SU-DHL-6 (cell line): ENCODE measurements around the gene WNK1.

ENCODE experiments used
- H2AFZ ChIP-seq: fragments of 200-600 bp; sonication (generic); 2 replicates; pipeline ENCODE4 v1.6.1; 2014; ENCODE audit warnings: low read depth, mild to moderate bottlenecking, moderate library complexity, mixed read lengths, antibody characterized with exemption, low read length; ENCODE audit not compliant: severe bottlenecking
- H3F3A ChIP-seq: fragments of 200-600 bp; shearing (Covaris generic); 2 replicates; pipeline ENCODE4 v1.6.0; 2016; ENCODE audit warnings: antibody characterized with exemption, mild to moderate bottlenecking; ENCODE audit not compliant: insufficient read depth
- H3K27ac ChIP-seq: fragments of 200-600 bp; sonication (generic); 2 replicates; pipeline ENCODE4 v1.5.1; 2016; ENCODE audit warnings: low read depth, mild to moderate bottlenecking, low read length, moderate library complexity, mixed read lengths
- H3K27me3 ChIP-seq: fragments of 200-600 bp; sonication (generic), shearing (Covaris generic); 2 replicates; pipeline ENCODE4 v1.6.0; 2014; ENCODE audit warnings: mild to moderate bottlenecking, low read length
- H3K36me3 ChIP-seq: fragments of 200-600 bp; sonication (generic); 2 replicates; pipeline ENCODE4 v1.6.1; 2014; ENCODE audit warnings: mild to moderate bottlenecking, low read length, mixed read lengths
- H3K4me2 ChIP-seq: fragments of 300-600, 200-600 bp; shearing (Covaris generic), sonication (generic); 2 replicates; pipeline ENCODE4 v1.6.0; 2014; ENCODE audit warnings: low read length, low read depth, mild to moderate bottlenecking; ENCODE audit not compliant: poor library complexity, severe bottlenecking
- H3K4me3 ChIP-seq: fragments of 200-600 bp; sonication (generic); 2 replicates; pipeline ENCODE4 v1.5.1; 2014; ENCODE audit warnings: antibody characterized with exemption, low read length, mild to moderate bottlenecking, mixed read lengths; ENCODE audit not compliant: insufficient read depth, poor library complexity, severe bottlenecking
- H3K79me2 ChIP-seq: fragments of 200-600 bp; sonication (generic); 2 replicates; pipeline ENCODE4 v1.6.1; 2014; ENCODE audit warnings: mild to moderate bottlenecking, low read length, moderate library complexity; ENCODE audit not compliant: insufficient read depth
- H3K9ac ChIP-seq: fragments of 200-600 bp; sonication (generic); 2 replicates; pipeline ENCODE4 v1.7.0; 2014; ENCODE audit warnings: mild to moderate bottlenecking, low read length
- H3K9me2 ChIP-seq: fragments of 200-600 bp; sonication (generic); replicated peaks from 2 replicates; pipeline ENCODE4 v1.6.1; 2014; ENCODE audit warnings: low read length; ENCODE audit not compliant: insufficient read depth
- H3K9me3 ChIP-seq: fragments of 200-600 bp; sonication (generic); 2 replicates; pipeline ENCODE4 v1.6.1; 2014; ENCODE audit warnings: low read length, mixed read lengths; ENCODE audit not compliant: insufficient read depth
- H4K20me1 ChIP-seq: fragments of 200-600 bp; sonication (generic); 2 replicates; pipeline ENCODE4 v1.6.1; 2014; ENCODE audit warnings: low read depth, mild to moderate bottlenecking, antibody characterized with exemption, low read length, moderate library complexity, mixed read lengths
- CTCF ChIP-seq: fragments of 200-600 bp; sonication (generic); IDR thresholded peaks from one replicate; pipeline ENCODE4 v1.5.1; 2017; ENCODE audit warnings: antibody characterized with exemption, mild to moderate bottlenecking, low read length, moderate library complexity; ENCODE audit not compliant: insufficient read depth, poor library complexity, severe bottlenecking
- EZH2phosphoT487 ChIP-seq: fragments of 200-600 bp; sonication (generic), shearing (Covaris generic); conservative IDR thresholded peaks from 2 replicates; pipeline ENCODE4 v1.6.1; 2018; ENCODE audit warnings: mild to moderate bottlenecking, antibody characterized with exemption, low read length, moderate library complexity, mixed read lengths

WNK1 gene

DNA sequence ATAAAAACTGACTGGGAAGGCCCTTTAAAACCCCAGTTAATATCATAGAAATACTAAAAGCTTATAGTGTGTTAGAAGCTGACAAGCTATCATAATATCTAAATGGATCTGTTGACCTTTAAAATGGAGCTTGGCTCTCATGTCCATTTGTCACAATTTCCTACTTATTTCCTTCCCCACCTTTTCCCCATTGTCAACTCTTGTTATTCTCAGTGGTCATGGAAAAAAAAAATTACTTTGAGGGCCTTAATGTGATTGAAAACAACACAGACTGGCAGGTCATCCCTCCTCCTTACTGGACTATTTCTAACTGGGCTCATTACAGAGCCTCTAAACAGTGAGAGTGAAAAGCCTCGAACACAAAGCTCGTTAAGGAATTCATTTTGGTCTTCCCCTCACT lies 13.7 kb upstream of the WNK1 start:
- no peak overlapping the region for H3K4me2 ChIP-seq
- H3F3A ChIP-seq: no peaks in the 10 kb centered on the region
- no peak overlapping the region for H3K27ac ChIP-seq
- no peaks in the 10 kb centered on the region for H3K9me3 ChIP-seq
- H3K9me2 ChIP-seq: no peaks in the 10 kb centered on the region
- no peak overlapping the region for H3K9ac ChIP-seq
- TF ChIP-seq EZH2phosphoT487: no peak
- TF ChIP-seq CTCF: no peak
- H4K20me1 ChIP-seq: no peaks in the 10 kb centered on the region
- H3K4me3 ChIP-seq: no peak overlapping the region
- no peaks in the 10 kb centered on the region for H3K27me3 ChIP-seq
- H3K36me3 ChIP-seq: no peaks in the 10 kb centered on the region
- no peak overlapping the region for H2AFZ ChIP-seq
- H3K79me2 ChIP-seq: no peaks in the 10 kb centered on the region

DNA sequence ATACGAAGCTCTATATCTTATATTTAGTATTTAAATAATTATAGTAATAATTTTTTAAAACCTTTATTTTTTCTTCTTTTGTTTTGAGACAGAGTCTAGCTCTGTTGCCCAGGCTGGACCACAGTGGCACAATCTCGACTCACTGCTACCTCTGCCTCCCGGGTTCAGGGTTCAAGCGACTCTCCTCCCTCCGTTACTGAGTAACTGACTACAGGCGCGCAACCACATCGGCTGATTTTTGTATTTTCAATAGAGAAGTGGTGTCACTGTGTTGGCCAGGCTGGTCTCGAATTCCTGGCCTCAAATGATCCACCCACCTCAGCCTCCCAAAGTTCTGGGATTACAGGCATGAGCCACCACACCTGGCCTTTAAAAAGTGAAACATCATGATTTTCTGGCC lies 13.0 kb upstream of the WNK1 start:
- Histone ChIP-seq H3K4me3 (no peak overlapping the region), H3K4me2 (no peak overlapping the region), H3F3A (no peaks in the 10 kb centered on the region), H3K27ac (no peak overlapping the region), H3K27me3 (no peaks in the 10 kb centered on the region), H2AFZ (no peak overlapping the region), H4K20me1 (no peaks in the 10 kb centered on the region), H3K36me3 (no peaks in the 10 kb centered on the region), H3K9me3 (no peaks in the 10 kb centered on the region), H3K79me2 (no peaks in the 10 kb centered on the region), H3K9me2 (no peaks in the 10 kb centered on the region), H3K9ac (no peak overlapping the region)
- TF ChIP-seq EZH2phosphoT487: no peak
- no peak for TF ChIP-seq CTCF

DNA sequence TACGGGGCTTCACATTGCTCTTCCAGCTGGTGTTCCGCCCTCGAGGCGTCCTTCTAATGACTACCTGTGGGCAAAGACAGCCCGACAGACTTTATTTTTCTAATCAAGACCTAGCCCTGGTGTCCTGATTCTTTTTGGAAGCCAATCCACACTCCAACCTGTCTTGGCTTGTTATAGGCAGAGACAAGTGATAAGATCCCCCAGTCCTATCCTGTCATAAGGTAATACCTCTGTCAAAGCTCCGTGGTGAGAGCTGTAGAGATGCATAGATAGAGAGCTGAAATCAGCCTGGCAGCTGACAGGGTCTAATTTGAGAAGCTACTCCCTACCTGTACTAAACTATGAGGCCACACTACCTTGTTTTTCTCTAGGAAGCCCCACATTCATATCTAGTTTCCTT lies 11.5 kb upstream of the WNK1 start:
- no peaks in the 10 kb centered on the region for H3K27me3 ChIP-seq
- H4K20me1 ChIP-seq: no peaks in the 10 kb centered on the region
- no peaks in the 10 kb centered on the region for H3K79me2 ChIP-seq
- H2AFZ ChIP-seq: no peak overlapping the region
- no peak overlapping the region for H3K27ac ChIP-seq
- TF ChIP-seq CTCF (no peak), EZH2phosphoT487 (no peak)
- no peaks in the 10 kb centered on the region for H3F3A ChIP-seq
- no peaks in the 10 kb centered on the region for H3K9me2 ChIP-seq
- H3K9ac ChIP-seq: no peak overlapping the region
- no peak overlapping the region for H3K4me3 ChIP-seq
- no peaks in the 10 kb centered on the region for H3K9me3 ChIP-seq
- no peak overlapping the region for H3K4me2 ChIP-seq
- H3K36me3 ChIP-seq: no peaks in the 10 kb centered on the region
